ENCODE results near the gene ZNF230. TPM values are rescaled to one million over a fixed set of nuclear protein-coding genes. Genes with fewer than 3 reads are reported as not detected.
A peak's percentile ranks its signal among the peaks of the same experiment; 100 is the strongest.

Gene ZNF230
- total and polyA plus RNA-seq, 7 donors: 1.2 to 10.6 (median 3.0) TPM

DNA sequence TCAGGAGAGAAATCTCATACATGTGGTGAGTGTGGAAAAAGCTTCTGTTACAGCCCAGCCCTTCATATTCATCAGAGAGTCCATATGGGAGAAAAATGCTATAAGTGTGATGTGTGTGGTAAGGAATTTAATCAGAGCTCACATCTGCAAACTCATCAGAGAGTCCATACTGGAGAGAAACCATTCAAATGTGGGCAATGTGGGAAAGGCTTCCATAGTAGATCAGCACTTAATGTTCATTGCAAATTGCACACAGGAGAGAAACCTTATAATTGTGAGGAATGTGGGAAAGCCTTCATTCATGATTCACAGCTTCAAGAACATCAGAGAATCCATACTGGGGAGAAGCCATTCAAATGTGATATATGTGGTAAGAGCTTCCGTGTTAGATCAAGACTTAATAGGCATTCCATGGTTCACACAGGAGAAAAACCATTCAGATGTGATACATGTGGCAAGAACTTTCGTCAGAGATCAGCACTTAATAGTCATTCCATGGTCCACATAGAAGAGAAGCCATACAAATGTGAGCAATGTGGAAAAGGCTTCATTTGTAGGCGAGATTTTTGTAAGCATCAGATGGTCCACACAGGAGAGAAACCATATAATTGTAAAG, 36.6 kb upstream of the ZNF230 start:
- Histone ChIP-seq H3K9me3 (peaks cover 56 to 88% (median 66%) of the 10 kb centered on the region in 4 donors), H3K27me3 (no peaks in the 10 kb centered on the region), H3K4me3 (no peak overlapping the region), H3K27ac (no peak overlapping the region), H3K36me3 (peaks cover 28 to 85% (median 55%) of the 10 kb centered on the region in 4 donors), H3K4me1 (no peaks in the 10 kb centered on the region)
- intact Hi-C loops (cut with DNase I): no loop called here
- WGBS, 2 donors: 93 to 96% methylated on average over 3 of the region's 3 CpGs
- no peak for DNase-seq
- TF ChIP-seq EP300 (IDR thresholded peaks at IDR 0.05): no peak
- no peak for TF ChIP-seq POLR2A (IDR thresholded peaks at IDR 0.05)
- TF ChIP-seq, protein P1, sequence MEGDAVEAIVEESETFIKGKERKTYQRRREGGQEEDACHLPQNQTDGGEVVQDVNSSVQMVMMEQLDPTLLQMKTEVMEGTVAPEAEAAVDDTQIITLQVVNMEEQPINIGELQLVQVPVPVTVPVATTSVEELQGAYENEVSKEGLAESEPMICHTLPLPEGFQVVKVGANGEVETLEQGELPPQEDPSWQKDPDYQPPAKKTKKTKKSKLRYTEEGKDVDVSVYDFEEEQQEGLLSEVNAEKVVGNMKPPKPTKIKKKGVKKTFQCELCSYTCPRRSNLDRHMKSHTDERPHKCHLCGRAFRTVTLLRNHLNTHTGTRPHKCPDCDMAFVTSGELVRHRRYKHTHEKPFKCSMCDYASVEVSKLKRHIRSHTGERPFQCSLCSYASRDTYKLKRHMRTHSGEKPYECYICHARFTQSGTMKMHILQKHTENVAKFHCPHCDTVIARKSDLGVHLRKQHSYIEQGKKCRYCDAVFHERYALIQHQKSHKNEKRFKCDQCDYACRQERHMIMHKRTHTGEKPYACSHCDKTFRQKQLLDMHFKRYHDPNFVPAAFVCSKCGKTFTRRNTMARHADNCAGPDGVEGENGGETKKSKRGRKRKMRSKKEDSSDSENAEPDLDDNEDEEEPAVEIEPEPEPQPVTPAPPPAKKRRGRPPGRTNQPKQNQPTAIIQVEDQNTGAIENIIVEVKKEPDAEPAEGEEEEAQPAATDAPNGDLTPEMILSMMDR (IDR thresholded peaks at IDR 0.05): no peak
- TF ChIP-seq POLR2AphosphoS5 (IDR thresholded peaks at IDR 0.05): no peak

DNA sequence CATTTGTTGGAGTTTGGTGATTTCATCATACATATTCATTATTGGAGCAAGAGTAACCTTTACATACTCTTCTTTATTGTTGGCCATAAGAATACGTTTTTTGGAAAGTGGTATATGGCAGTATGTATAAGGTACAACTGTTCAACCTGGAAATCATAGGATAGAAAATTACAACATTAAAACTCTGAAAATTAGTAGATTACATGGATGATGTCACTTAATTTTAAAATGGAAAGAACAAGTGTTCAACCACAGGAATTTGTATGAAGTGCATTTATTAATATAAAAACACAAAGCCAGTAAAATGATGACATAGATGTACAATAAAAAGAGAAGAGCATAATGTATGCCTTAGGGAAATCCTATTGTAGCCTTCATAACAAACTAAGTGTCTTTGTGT, 26.0 kb upstream of the ZNF230 start:
- H3K36me3 ChIP-seq: no peaks in the 10 kb centered on the region
- 74 to 95% methylated on average over 1 of the region's 1 CpG for WGBS, 2 donors
- intact Hi-C loops (cut with DNase I): no loop called here
- peaks cover 11 to 56% (median 42%) of the 10 kb centered on the region in 4 donors for H3K9me3 ChIP-seq
- no peaks in the 10 kb centered on the region for H3K27me3 ChIP-seq
- TF ChIP-seq POLR2AphosphoS5 (IDR thresholded peaks at IDR 0.05) (no peak), EP300 (IDR thresholded peaks at IDR 0.05) (no peak), POLR2A (IDR thresholded peaks at IDR 0.05) (no peak)
- TF ChIP-seq, protein P1 (IDR thresholded peaks at IDR 0.05): no peak
- no peak overlapping the region for H3K27ac ChIP-seq
- DNase-seq: no peak
- no peaks in the 10 kb centered on the region for H3K4me1 ChIP-seq
- no peak overlapping the region for H3K4me3 ChIP-seq

DNA sequence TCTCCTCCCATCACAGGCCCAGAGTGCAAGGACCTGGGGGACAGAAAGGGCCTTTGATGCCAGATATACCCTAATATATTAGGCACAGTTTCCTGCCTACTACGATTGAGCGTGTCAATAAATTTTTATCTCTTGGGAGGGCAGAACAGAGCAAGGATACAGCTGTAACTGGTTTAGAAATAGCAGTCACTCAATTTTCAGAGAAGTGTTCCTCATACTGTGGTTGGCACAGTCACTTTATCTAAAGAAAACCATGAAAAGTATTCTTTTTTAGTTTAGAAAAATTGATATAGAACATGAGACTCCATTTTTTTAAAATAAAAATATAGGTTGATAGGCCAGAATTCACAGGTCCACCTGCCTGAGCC, 19.2 kb upstream of the ZNF230 start:
- TF ChIP-seq EP300 (IDR thresholded peaks at IDR 0.05) (no peak), POLR2AphosphoS5 (IDR thresholded peaks at IDR 0.05) (no peak), POLR2A (IDR thresholded peaks at IDR 0.05) (no peak)
- TF ChIP-seq, protein P1 (IDR thresholded peaks at IDR 0.05): no peak
- peak overlapping the region; percentile 78 to 83 (median 83) for H3K27ac ChIP-seq
- peaks cover 0 to 16% (median 6%) of the 10 kb centered on the region in 4 donors for H3K4me1 ChIP-seq
- peaks cover 0 to 4% (median 0%) of the 10 kb centered on the region in 4 donors for H3K36me3 ChIP-seq
- H3K4me3 ChIP-seq: peak overlapping the region; percentile 67 to 80 (median 72)
- H3K9me3 ChIP-seq: peaks cover 0 to 9% (median 6%) of the 10 kb centered on the region in 4 donors
- 69 to 79% methylated on average over 2 of the region's 2 CpGs for WGBS, 2 donors
- H3K27me3 ChIP-seq: no peaks in the 10 kb centered on the region
- intact Hi-C loops (cut with DNase I): loop anchor here (5.0 kb wide), 2 partner anchors 46 to 129 kb away; partner anchors contain the start of genes ZNF225 and ZNF45
- no peak for DNase-seq

DNA sequence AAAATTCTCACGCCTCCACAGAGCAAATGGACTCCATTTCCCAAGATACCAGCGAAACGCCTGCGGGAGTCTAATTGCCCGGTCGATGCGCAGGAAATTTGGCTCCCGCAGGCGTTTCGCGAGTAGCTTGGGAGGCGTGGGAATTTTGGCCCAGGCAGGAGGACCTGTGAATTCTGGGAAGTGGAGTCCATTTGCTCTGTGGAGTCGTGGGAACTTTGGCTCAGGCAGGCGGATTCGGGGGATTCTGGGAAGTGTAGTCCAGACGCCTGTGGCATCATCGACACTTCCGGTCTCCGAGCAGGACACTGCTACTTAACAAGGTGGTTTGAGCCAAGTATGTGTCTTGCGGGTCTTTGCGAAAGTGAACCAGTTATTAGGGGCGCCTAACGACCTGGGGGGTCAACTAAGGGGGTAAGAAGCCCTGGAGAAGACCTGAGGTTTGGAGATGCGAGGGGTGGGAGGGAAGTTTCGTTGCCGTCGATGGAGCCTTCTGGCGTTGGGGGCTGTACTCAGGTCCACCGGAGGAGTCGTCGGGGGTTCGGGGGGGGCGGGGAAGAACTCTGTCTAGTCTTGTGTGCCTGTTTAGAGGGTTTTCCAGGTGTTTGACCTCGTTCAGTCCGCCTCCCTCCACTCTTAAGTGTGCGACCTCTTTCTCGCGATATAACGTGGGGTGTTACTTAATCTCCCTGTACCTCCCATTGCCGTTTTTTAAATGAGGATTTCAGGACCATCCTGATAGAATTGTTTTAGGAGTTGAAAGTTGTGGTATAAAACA, 18.7 kb upstream of the ZNF230 start, which contains the start of gene ZNF155:
TSS of gene ZNF155 (plus strand) at position 277 of the 775 bp plus-strand sequence. CDS start 4,356 bp downstream, outside the sequence.
- H3K27ac ChIP-seq: peak within 1 kb of the TSS; percentile 78 to 83 (median 83)
- DNase-seq: peak; percentile 97
- peaks cover 0 to 9% (median 5%) of the 10 kb centered on the region in 4 donors for H3K9me3 ChIP-seq
- peaks cover 0 to 16% (median 6%) of the 10 kb centered on the region in 4 donors for H3K4me1 ChIP-seq
- no peaks in the 10 kb centered on the region for H3K27me3 ChIP-seq
- TF ChIP-seq POLR2AphosphoS5 (IDR thresholded peaks at IDR 0.05): peak; percentile 38 to 82 (median 66)
- no peak for TF ChIP-seq EP300 (IDR thresholded peaks at IDR 0.05)
- WGBS, 2 donors: 1% methylated on average over 40 of the region's 40 CpGs
- intact Hi-C loops (cut with DNase I): loop anchor here (2.0 to 5.0 kb wide), 3 partner anchors 19 to 128 kb away; partner anchors contain the start of genes ZNF225, ZNF230 and ZNF45
- peaks cover 0 to 10% (median 3%) of the 10 kb centered on the region in 4 donors for H3K36me3 ChIP-seq
- H3K4me3 ChIP-seq: peak within 1 kb of the TSS; percentile 67 to 80 (median 72)

DNA sequence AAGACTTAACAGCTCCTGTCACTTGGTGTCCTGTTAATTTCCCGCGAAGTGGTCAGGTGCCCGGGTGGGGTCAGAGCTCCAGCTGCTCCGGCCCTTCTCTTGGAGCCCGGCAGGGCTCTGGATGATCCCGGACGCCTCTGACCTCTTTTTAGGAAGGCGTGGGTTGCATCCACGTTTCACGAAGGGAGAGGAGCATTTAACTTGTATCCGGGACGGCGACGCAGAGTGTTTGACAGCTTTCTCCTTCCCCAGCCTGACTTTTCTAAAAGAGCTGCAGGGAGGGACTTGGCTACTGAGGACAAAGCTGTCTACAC, 18.1 kb upstream of the ZNF230 start:
- TF ChIP-seq, protein P1 (IDR thresholded peaks at IDR 0.05): no peak
- TF ChIP-seq POLR2A (IDR thresholded peaks at IDR 0.05): no peak
- TF ChIP-seq EP300 (IDR thresholded peaks at IDR 0.05): no peak
- no peak for TF ChIP-seq POLR2AphosphoS5 (IDR thresholded peaks at IDR 0.05)
- intact Hi-C loops (cut with DNase I): loop anchor here (2.0 to 5.0 kb wide), 3 partner anchors 18 to 128 kb away; partner anchors contain the start of genes ZNF225, ZNF230 and ZNF45
- peak overlapping the region; percentile 78 to 83 (median 83) for H3K27ac ChIP-seq

More for the DNA sequence above, 18.1 kb upstream of the ZNF230 start:
- DNase-seq: no peak
- Histone ChIP-seq H3K36me3 (peaks cover 0 to 16% (median 9%) of the 10 kb centered on the region in 4 donors), H3K9me3 (peaks cover 0 to 9% (median 1%) of the 10 kb centered on the region in 4 donors), H3K27me3 (no peaks in the 10 kb centered on the region), H3K4me3 (peak overlapping the region; percentile 67 to 80 (median 72)), H3K4me1 (peaks cover 0 to 16% (median 6%) of the 10 kb centered on the region in 4 donors)
- 2 to 4% methylated on average over 14 of the region's 14 CpGs for WGBS, 2 donors
